ENCODE measurements around the gene PALLD.

Gene PALLD

DNA sequence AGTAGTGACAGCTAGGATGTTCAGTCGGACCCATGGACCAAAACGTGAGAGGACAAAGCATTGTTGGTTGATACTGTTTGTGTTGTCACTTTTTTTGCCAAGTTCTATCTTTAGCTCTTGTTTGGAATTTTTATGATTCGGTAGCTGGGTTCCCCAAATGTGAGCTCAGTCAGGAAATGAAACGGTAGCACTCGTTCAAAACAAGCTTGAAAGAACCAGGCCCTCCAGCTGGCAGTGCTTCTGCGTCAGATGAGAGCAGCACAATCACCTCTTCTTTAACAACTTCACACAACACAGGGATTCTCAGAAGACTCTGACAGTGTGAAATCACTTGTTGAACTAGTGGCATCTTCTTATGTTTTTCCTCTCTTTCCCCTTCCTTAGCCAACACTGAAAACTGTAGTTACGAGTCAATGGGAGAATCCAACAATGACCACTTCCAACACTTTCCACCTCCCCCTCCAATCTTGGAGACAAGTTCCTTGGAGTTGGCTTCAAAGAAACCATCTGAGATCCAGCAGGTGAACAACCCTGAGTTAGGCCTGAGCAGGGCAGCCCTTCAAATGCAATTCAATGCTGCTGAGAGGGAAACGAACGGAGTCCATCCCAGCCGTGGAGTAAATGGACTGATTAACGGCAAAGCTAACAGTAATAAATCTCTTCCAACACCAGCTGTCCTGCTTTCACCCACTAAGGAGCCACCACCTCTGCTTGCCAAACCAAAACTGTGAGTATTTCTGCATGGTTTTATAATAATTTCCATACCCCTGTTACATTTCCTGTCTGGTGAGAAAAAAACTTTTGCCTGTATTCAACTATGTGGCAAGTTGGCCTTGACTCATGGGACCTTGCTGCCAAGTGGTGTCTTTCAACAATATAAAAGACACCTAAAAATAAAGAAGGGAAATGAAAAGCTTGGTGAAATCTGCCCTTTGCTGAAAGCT lies 214.6 kb downstream of the PALLD start:
- DNase-seq: peak; percentile 80

DNA sequence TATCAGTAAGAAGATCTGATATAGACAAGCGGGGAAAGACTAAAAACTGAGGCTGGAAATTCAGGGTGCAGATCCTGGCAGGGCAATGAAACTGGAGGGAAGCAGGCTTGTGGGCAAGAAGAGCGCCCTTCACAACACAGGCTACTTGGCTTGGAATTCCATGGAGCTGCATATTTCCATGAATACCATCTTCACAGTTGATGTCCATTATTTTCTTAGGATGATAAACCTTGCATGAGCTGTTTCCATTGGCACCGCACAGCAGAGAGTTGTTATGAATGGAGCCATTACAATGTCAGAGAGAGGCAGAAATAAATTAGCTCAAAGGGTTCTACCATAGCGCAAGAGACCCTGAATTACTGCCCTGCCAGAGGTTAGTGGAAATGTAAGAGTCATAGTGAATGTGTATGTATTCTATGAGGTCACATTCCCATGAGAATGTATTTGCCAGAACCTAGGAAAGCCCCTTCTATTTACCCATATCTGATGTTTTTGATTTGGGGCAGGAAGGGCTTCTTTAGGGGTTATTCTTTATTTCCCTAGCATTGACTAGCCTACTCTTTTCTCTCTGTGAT lies 215.6 kb downstream of the PALLD start:
- peak; percentile 46 for DNase-seq

DNA sequence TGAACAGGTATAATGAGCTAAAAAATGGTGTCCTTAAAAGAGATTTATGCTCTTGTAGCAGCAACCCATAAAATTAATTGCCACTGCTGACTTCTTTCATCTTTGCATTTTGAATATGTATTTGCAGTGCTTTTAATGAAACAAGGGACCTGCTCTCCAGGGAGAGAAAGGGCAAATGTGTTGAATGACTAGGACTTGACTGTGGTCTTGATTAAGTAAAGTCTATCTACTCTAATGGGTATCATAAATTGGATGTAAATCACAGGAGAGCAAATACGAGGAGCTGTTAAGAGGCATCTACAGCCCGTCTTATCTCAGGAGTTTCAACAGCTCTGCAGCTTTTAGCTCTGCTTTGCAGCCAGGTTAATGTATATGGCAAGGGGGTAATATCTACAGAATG lies 216.4 kb downstream of the PALLD start:
- no peak for DNase-seq

DNA sequence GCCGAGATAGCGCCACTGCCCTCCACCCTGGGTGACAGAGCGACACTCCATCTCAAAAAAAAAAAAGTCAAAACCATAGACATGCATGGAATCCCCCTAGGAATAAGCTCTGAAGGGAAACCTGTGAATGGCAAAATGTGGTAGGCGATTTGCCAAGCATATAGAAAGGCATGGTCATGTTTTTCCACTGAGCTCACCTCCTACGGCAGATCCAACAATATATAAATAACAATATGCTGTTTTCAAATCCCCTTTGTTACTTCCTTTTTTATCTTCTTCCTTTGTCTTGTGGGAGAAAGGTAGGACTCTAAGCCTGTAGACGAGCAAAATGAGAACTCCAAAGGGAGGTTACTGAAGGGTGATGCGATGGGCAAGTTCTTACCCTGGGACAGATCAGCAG lies 219.0 kb downstream of the PALLD start:
- no peak for DNase-seq

DNA sequence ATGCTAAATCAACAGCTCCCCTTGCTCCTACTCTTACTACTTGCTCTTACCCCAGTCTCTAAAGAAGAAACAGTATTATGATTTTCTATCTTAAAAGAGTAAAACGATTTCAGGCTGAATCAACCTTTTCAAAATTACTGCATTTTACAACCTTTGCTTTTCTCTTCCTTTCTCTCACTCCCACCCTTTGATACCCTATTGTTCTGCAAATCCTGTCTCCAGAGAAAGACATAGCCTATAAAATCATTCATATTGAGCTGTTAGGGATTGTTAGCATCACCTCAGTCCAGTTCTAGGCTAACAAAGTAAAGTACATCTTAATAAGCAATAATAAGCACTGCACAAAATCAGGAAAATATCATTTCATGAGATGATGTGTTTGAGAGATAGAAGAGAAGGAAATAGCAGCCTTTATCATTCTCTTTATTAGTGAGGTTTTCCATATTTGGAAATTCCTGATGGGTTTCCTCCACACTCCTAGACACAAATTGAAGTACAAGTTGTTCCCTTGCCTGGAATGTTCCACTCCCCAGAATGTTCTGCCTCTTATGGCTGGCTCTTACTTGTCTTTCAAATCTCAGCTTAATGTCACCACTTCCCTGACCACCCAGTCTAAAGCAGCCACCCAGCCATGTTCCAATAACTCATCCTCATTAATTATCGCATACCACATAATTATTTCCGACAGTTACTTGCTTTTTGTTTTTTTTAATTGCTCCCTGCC lies 219.7 kb downstream of the PALLD start:
- no peak for DNase-seq

DNA sequence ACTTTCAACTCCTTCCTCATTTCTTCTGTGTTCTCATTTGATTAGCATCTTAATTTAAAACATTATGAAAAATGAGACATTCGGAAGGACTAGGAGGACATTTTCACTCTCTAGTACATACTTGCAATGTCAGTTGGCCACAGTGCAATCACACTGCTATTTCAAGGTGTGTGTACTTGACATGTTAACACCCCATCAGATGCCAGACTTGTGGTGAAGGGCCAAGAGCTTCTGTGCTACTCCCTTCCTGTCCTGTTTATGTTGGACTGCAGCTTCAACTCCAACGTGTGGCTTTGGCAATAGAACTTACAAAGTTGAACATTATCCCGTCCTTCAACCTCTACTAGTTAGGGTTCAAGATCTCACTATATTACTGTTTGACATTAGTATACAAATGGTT lies 221.0 kb downstream of the PALLD start:
- peak; percentile 31 for DNase-seq

DNA sequence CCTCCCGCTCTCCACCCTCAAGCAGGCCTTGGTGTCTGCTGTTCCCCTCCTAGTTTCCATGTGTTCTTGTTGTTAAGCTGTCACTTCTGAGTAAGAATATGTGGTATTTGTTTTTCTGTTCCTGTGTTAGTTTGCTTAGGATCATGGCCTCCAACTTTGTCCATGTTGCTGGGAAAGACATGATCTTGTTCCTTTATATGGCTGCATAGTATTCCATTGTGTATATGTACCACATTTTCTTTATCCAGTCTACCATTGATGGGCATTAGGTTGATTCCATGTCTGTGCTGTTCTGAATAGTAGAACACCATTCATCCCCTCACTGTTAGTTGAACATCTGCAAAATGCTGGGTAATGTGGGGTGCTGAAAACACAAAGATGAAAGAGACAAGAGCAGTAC lies 222.9 kb downstream of the PALLD start:
- DNase-seq: no peak

DNA sequence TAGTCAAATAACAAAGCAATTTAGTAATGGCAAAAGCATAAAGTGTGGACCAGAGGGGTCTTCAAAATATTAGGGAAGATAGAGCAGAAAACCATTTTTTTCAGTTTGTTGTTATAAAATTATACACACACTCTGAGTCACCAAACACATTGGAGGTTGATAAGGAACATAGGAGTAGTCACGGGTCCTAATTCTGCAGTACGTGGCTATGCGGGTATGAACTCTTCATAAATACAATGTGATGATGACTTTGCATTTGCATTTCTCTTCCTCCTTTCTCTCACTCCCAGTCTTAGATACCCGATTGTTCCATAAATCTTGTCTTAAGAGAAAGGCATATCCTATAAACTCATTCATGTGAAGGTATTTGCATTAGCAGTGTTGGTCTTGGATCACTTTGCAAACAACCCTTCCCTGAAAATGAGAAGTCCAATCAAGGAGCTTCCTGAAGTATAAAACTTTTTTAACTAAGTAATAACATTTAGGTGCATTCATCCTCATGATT lies 223.6 kb downstream of the PALLD start:
- DNase-seq: no peak

DNA sequence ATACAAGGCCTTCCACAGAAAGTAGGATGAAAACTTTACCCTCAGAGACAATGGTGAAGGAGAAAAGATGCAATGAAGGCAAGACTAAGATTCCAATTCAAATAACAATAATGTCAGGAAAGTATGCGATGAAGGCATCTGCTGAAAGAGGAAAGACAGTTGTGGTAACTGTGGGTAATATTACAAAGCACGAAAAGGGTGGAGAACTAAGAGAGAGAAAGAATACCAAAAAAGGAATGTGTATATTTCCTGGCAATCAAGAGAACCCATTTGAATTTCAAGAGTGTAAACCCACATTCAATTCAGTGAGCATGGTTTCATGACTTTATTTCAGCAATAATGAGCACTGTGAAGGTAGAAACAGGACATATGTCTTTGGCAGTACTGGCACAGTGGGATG lies 225.5 kb downstream of the PALLD start:
- peak; percentile 65 for DNase-seq

DNA sequence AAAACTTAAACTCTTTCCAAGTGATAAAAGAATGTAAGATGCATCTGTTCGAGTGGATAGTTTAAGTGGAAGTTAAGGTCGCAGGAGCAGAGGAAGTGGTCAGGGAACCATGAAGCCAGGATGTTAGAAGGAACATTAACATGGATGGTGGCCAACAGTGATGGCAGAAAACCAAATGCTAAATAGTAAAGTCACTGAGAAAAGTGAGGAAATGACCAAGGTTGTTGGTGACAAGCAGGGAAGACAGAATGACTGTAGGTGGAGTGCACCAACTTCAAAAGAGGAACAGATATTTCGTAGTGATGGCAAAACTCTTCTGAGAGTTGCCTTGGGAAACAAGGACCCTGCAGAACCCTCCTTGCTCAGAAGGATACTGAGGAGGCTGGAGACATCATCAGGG lies 226.2 kb downstream of the PALLD start:
- peak; percentile 52 for DNase-seq

DNA sequence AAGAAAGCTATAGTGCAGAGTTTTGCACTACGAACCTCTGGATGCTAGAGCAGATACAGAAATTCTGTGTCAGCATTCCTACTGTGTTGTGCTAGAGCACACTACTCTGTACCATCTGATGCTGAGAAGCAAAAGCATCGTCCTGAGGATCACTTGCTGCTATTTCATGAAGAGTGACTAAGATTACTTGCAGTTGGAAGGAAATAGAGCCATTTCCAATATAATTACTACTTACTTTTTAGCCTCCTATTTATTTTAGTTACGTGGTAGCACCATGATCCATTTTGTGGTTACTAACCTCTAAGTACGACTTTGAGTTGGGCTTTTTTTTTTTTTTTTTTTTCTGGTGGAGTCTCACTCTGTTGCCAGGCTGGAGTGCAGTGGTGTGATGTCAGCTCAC lies 226.7 kb downstream of the PALLD start:
- DNase-seq: peak; percentile 56

DNA sequence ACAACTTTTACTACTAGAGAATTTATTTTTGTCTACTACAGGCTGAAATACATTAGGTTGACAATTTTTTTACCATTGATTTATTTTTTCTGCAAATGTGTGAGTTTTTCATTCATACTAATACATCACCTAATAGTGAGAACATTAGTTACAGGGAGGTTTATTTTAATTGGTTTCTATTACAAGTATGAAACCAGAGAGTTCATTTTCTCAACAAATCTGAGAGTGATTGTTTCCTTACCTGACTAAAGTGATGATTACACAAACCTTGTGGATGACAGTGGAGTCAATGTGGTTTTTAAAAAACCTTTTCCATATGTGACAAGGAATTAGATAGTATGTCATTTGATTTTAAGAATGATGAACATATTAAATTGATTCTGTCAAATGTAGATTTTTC lies 227.4 kb downstream of the PALLD start:
- no peak for DNase-seq

DNA sequence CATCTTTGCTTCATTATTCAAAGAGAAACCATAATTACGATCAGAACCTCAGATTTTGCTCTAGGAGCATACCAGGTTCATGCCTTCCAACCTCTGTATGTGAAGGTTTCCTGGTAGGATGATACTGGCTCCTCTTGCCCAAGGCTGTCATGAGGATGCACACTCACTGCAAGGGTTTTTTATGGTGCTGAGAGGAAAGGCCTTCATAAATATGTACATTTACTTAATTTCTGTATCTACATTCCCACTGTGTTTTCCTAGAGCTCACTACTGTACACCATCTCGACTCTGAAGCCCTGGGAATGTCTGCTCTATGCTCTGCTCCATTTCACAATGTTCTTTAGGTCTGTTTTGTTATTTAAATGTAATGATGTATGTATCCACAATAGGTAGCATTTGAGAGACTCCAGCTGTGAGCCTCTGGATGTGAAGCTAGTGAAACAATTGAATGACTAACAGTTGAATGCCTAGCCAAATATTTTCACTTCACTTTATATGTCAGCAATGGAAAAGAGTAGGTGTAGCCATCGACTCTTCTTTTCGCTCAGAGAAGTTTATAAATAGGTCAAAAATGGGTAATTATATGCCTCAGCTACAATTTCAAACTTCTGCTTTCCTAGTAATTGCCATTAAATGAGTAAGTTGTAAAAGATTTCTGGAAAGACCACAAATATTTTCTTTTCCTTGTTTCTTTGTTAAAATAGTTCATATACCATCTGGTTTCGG lies 228.0 kb downstream of the PALLD start:
- peak; percentile 80 for DNase-seq

DNA sequence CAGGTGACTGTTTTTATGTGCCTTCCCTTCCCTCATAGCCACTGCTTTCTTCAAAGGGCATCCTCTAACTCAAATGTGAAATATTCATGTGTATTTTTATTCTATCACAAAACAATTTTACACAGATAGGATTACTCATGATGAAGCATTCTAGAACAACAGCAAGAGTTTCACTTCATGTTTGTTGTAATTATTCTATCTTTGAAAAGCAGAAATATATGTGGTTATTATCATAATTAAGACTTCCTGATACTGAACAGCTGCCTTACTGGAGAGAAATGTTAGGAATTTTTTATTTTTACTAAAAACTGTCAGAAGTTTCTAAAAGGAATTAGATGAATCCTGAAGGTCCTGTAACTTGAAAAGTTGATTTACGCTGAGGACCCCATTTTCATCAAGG lies 229.1 kb downstream of the PALLD start:
- DNase-seq: peak; percentile 53

DNA sequence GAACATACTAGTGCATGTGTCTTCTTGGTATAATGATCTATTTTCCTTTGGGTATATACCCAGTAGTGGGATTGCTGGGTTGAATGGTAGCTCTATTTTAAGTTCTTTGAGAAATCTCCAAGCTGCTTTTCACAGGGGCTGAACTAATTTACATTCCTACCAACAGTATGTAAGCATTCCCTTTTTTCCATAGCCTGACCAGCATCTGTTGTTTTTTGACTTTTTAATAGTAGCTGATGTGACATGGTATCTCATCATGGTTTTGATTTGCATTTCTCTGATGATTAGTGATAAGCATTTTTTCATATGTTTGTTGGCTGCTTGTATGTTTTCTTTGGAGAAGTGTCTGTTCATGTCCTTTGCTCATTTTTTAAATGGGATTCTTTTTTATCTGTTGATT lies 230.3 kb downstream of the PALLD start:
- peak; percentile 72 for DNase-seq

DNA sequence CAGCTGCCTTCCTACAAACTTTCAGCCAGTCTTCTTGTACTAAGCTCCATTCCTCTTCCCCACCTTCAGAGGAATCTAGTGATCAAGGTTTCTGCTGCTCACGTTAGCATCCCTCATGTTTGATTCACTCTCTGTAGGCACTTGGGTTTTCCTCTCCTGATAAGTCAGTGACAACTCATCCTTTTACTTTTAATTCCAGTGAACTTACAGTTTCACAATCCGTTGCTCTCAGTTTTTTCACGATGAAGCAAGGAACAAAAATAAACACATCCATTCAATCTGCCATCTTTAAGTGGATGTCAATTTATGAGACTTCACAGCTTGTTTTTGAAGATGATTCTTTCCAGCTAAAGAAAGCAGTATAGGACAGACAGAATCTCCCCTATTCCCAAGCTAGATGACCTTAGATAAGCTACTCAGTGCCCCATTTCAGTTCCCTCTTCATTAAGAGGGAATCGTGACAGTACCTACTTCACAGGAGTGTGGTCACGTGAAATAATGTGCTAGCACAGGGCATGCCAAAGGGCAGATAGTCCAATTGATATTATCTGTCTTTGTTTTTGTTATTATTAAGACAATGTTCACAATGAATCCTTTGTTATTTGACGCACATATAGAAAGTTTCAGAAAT lies 234.3 kb downstream of the PALLD start:
- DNase-seq: no peak

DNA sequence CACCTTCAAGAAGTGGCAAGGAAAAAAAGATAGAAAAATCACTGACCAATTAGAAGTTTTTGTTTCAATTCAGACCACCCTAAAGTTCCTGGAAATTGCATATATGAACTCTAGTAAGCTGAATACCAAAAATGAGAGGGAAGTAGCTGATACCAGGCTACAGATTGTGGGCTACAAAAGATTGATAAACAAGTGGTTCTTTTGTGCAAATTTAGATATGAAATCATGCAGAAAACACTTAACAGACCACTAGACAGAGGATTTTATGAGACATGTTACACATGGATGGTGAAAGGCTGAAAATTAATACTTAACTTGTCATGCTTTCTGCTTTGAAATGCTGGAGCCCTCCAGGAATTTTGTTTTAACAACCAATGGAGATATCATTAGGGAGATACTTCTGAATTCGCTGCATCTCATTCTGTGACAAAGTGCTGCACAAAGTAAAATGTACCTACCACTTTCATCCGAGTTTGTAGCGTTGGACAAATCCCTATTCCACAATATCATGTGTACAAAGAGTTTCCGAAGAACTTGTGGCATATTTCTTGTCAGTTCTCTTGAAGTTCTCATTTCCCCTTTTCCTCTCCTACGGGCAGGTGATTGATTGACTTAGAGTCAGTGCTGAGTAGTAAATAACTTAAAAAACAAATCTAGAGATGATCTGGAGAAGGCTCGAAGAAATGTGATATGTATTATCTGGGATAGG lies 235.0 kb downstream of the PALLD start:
- no peak for DNase-seq

DNA sequence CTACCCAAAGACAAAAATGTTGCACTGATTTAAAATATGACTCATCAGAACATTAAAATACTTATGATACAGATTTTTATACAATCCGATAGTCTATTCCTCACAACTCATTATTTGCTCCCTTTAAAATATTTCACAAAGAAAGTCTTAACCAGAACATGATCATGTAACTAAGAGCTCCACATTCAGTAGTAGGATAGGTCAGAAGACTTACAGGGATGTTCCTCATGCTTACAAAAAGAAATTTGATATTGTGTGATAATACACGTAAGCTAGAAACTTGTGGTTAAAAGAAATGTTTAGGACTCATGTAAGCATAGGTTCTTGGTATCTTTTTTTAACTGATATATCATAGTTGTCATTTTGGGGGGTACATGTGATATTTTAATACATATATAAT lies 235.9 kb downstream of the PALLD start:
- no peak for DNase-seq

DNA sequence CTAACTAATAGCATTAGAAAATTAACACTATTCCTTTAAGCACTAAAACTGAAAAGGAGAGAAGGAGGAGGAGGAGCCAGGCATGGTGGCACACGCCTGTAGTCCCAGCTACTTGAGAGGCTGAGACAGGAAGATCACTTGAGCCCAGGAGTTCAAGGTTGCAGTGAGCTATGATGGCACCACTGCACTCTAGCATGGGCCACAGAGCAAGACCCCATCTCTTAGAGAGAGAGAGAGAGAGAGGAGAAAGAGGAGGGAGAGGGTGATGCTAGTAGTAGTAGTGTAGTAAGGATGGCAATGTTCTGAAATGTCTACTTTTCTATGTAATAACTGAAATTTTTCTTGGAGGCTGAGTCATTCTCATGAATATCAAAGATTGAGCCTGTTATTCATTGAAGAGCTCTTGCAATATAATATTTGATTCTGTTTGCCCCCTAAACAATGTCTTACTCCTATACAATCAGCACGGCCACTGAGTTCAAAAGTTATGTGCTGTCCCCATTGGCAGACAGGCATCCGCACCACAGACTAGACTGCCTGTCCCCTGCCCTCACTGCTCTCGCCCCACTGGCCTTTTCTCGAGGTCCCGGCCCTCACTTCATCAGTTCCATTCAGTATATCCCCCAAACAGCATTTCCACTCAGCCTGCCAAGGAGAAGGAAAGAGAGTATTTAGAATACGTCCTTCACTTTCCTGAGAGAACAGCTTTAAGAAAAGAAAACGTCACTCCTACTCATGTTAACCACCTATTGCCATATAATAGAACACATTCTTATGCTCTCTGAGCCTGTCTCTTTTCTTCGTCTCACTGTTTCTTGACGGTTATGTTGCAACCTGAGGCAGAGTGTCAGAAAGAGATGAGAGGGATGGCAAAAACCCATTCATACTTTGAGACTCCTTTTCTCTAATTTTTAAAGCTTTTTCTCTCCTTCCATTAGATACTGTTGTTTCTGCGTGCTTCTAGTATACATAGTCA lies 238.1 kb downstream of the PALLD start:
- DNase-seq: no peak

DNA sequence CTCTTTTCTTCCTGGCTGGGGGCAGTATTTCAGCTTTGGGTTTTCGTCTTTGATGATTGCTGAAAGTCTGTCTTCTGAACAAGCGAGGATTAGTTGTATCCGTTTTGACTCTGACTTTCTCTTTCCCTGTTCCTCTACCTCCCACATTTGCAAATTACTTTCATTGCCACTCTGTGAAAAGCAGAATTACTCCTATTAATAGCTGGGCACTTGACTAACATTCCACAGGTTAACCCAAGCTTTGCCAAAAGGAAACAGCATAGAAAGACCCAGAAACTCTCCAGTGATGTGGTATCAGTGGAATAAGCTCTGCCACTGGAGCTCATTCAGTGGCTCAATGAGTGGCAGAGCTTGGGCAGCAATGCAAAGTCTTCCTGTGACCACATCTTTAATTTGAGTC lies 238.9 kb downstream of the PALLD start:
- DNase-seq: no peak
